KMS-11 (cell line): ENCODE data around the gene CWC25.

ENCODE experiments used
- H2AFZ ChIP-seq: fragments of 200-600 bp; sonication (generic); 2 replicates; pipeline ENCODE4 v1.6.1; 2016; ENCODE audit warnings: antibody characterized with exemption, mixed run types, low read depth
- H3K27ac ChIP-seq: fragments of 200-600 bp; sonication (generic); 2 replicates; pipeline ENCODE4 v1.6.1; 2016; ENCODE audit warnings: mild to moderate bottlenecking, mixed run types
- H3K27me3 ChIP-seq: fragments of 200-600 bp; sonication (generic); 2 replicates; pipeline ENCODE4 v1.6.1; 2017; ENCODE audit warnings: mild to moderate bottlenecking, low read depth, mixed run types, moderate library complexity; ENCODE audit not compliant: insufficient read depth
- H3K36me3 ChIP-seq: fragments of 200-600 bp; sonication (generic); 2 replicates; pipeline ENCODE4 v1.6.1; 2017; ENCODE audit warnings: mild to moderate bottlenecking, mixed run types; ENCODE audit not compliant: insufficient read depth
- H3K4me1 ChIP-seq: fragments of 200-600 bp; sonication (generic); 2 replicates; pipeline ENCODE4 v1.6.1; 2016; ENCODE audit warnings: mild to moderate bottlenecking, low read depth, mixed run types; ENCODE audit not compliant: poor library complexity, severe bottlenecking
- H3K4me2 ChIP-seq: fragments of 200-600 bp; sonication (generic); 2 replicates; pipeline ENCODE4 v1.7.0; 2016; ENCODE audit warnings: mild to moderate bottlenecking, mixed run types
- H3K4me3 ChIP-seq: fragments of 200-600 bp; sonication (generic); IDR thresholded peaks from 2 replicates; pipeline ENCODE4 v1.6.1; 2017; ENCODE audit warnings: low read depth, low read length, mixed read lengths; ENCODE audit not compliant: insufficient read depth
- H3K79me2 ChIP-seq: fragments of 200-600 bp; sonication (generic); 2 replicates; pipeline ENCODE4 v1.6.1; 2016; ENCODE audit warnings: low read depth, mixed run types; ENCODE audit not compliant: insufficient read depth
- H3K9ac ChIP-seq: fragments of 200-600 bp; sonication (generic); 2 replicates; pipeline ENCODE4 v1.6.1; 2016; ENCODE audit warnings: mild to moderate bottlenecking, mixed run types
- H4K20me1 ChIP-seq: fragments of 200-600 bp; sonication (generic); 2 replicates; pipeline ENCODE4 v1.6.1; 2016; ENCODE audit warnings: mild to moderate bottlenecking, mixed run types; ENCODE audit not compliant: insufficient read depth
- CTCF ChIP-seq: fragments of 200-600 bp; sonication (generic); conservative IDR thresholded peaks from 2 replicates; pipeline ENCODE4 v1.6.1; 2017; ENCODE audit warnings: low read depth, mild to moderate bottlenecking, antibody characterized with exemption, low read length, moderate library complexity, mixed read lengths

The CWC25 gene

GRCh38 chr17:38753071-38753506 is 72.0 kb downstream of the CWC25 start:
- Histone ChIP-seq H3K79me2 (peaks cover 28% of the 10 kb centered on the region), H3K36me3 (peaks cover 6% of the 10 kb centered on the region; the same call in 1 of the 2 replicates), H2AFZ (peak overlapping the region; percentile 33; the same call in 1 of the 2 replicates), H3K27me3 (peaks cover 25% of the 10 kb centered on the region; the same call in 1 of the 2 replicates), H3K9ac (peak overlapping the region; percentile 87), H3K4me1 (peaks cover 33% of the 10 kb centered on the region), H3K4me3 (no peak overlapping the region), H3K27ac (peak overlapping the region; percentile 84), H4K20me1 (no peaks in the 10 kb centered on the region), H3K4me2 (peak overlapping the region; percentile 86)
- no peak for TF ChIP-seq CTCF

DNA sequence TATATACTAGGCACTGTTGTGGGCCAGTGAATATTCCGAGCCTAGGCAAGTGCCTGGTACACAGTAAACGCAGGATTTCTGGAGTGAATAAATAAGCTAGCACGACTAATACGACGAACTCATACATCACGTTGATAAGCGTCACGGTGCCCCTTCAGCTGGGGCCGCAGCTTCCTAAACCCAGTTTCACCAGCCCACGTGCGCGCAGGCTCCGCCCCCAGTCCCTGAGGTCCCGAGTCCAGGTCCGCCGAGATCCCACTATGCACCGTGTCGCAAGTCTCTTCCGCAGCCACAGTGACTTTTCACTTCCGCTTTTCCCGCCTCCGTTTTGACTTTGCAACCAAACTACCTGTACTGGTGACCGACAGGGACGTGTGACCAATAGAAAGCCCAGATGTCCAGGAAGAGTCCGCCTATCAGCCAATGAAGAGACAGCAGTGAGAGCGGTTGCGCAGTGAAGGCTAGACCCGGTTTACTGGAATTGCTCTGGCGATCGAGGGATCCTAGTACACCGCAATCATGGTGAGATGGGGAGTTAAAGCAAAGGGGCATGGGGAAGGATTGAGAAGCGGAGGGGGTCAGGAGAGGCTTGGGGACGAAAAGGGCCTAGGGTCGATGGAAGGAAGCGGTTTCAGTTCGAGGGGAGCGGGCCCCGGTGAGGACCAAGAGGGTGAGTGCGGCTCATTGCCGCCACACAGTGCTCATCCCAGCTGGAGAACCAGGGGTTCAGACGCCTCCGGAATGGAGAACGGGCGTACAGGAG is 72.6 kb downstream of the CWC25 start, which contains the start of gene PSMB3:
Gene PSMB3 (plus strand): TSS at position 434 of the 763 bp plus-strand sequence. CDS start 86 bp downstream, at position 520.
- no peak for TF ChIP-seq CTCF

GRCh38 chr17:38751808-38752307 is 73.3 kb downstream of the CWC25 start:
- peak overlapping the region; percentile 87 for H3K9ac ChIP-seq
- peaks cover 25% of the 10 kb centered on the region; the same call in 1 of the 2 replicates for H3K27me3 ChIP-seq
- peak overlapping the region; percentile 89 for H3K4me2 ChIP-seq
- H3K79me2 ChIP-seq: peaks cover 28% of the 10 kb centered on the region
- no peak for TF ChIP-seq CTCF
- H3K4me1 ChIP-seq: peaks cover 37% of the 10 kb centered on the region
- H4K20me1 ChIP-seq: no peaks in the 10 kb centered on the region
- peak overlapping the region; percentile 95 for H2AFZ ChIP-seq
- peak overlapping the region; percentile 35 for H3K4me3 ChIP-seq
- H3K36me3 ChIP-seq: no peaks in the 10 kb centered on the region; the same call in 1 of the 2 replicates
- H3K27ac ChIP-seq: peak overlapping the region; percentile 84

More for the DNA sequence above, 72.6 kb downstream of the CWC25 start, which contains the start of gene PSMB3:
- H3K9ac ChIP-seq: peak within 1 kb of the TSS; percentile 87
- H3K27me3 ChIP-seq: peaks cover 25% of the 10 kb centered on the region; the same call in 1 of the 2 replicates
- peak within 1 kb of the TSS; percentile 35 for H3K4me3 ChIP-seq
- peaks cover 33% of the 10 kb centered on the region for H3K4me1 ChIP-seq
- H3K4me2 ChIP-seq: peak within 1 kb of the TSS; percentile 89
- peaks cover 4% of the 10 kb centered on the region; the same call in 1 of the 2 replicates for H3K36me3 ChIP-seq
- H4K20me1 ChIP-seq: no peaks in the 10 kb centered on the region
- H3K79me2 ChIP-seq: peaks cover 28% of the 10 kb centered on the region
- peak within 1 kb of the TSS; percentile 84 for H3K27ac ChIP-seq
- H2AFZ ChIP-seq: peak within 1 kb of the TSS; percentile 95

DNA sequence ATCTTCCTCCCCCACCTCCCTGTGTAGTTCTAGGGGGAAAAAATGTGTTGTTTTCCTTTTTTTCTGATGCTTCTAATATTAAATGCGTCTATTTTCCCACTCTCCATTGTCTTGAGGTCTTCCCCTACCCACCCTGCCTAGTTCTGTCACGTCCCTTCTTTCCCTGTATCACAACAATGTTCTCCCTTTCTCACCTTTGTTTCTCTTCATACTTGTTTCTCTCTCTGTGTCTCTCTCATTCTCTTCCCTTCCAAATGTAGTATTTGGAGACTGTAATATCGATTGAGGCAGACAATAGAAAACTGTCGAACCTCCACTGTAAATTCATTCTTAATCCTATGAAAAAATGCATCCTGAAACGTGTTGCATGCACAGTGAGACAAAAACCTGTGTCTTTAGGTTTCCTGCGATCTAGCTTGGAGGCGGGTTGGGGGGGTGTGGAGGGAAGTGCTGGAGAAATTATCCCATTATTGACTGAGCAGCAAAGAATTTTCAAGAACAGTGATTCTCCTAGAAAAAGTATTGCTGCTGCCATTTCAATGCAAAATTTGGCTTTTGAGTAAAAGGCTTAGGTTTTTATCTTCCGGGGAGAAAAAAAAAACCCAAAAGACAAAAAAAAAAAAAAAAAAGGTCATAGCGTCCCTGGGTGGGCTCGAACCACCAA is 73.8 kb downstream of the CWC25 start:
- peak overlapping the region; percentile 89 for H3K4me2 ChIP-seq
- no peak overlapping the region for H3K4me3 ChIP-seq
- no peak overlapping the region for H3K27ac ChIP-seq
- H2AFZ ChIP-seq: peak overlapping the region; percentile 31
- H3K4me1 ChIP-seq: peaks cover 41% of the 10 kb centered on the region
- peaks cover 28% of the 10 kb centered on the region for H3K79me2 ChIP-seq
- H4K20me1 ChIP-seq: no peaks in the 10 kb centered on the region
- no peaks in the 10 kb centered on the region; the same call in 1 of the 2 replicates for H3K36me3 ChIP-seq
- peak overlapping the region; percentile 87; the same call in 1 of the 2 replicates for H3K9ac ChIP-seq
- peaks cover 25% of the 10 kb centered on the region; the same call in 1 of the 2 replicates for H3K27me3 ChIP-seq
- no peak for TF ChIP-seq CTCF
